Measurements from ENCODE around the gene PVR.
A peak's percentile ranks its signal among the peaks of the same experiment; 100 is the strongest.

The PVR gene

GRCh38 chr19:44635581-44636438, 7.9 kb upstream of the PVR start:
- H3K4me1 ChIP-seq (ENCODE audit: control insufficient read depth in 1 of 2, insufficient read depth in 1 of 2, low read depth in 1 of 2, low read length in 1 of 2), result peaks cover 19 to 24% of the 10 kb centered on the region in 2 experiments
- H3K27ac ChIP-seq, result peak overlapping the region; percentile 84
- H3K27me3 ChIP-seq, result peaks cover 5% of the 10 kb centered on the region
- H3K4me3 ChIP-seq (ENCODE audit: low read depth in 1 of 2, low read length in 1 of 2), result peak overlapping the region in 1 of 2 experiments; percentile 35
- no peak for TF ChIP-seq CTCF (IDR thresholded peaks at IDR 0.05)
- no peaks in the 10 kb centered on the region for H3K36me3 ChIP-seq
- H3K9me3 ChIP-seq, result no peaks in the 10 kb centered on the region

- H3K27ac ChIP-seq, result peak overlapping the region; percentile 84
Measured at GRCh38 chr19:44636439-44637389, 7.0 kb upstream of the PVR start.

GRCh38 chr19:44637390-44637764, 6.3 kb upstream of the PVR start:
- peaks cover 5% of the 10 kb centered on the region for H3K27me3 ChIP-seq
- H3K4me1 ChIP-seq (ENCODE audit: control insufficient read depth in 1 of 2, insufficient read depth in 1 of 2, low read depth in 1 of 2, low read length in 1 of 2), result peaks cover 19 to 24% of the 10 kb centered on the region in 2 experiments
- TF ChIP-seq CTCF (IDR thresholded peaks at IDR 0.05), result no peak
- H3K4me3 ChIP-seq (ENCODE audit: low read depth in 1 of 2, low read length in 1 of 2), result no peak overlapping the region
- no peaks in the 10 kb centered on the region for H3K36me3 ChIP-seq
- no peak overlapping the region for H3K27ac ChIP-seq
- no peaks in the 10 kb centered on the region for H3K9me3 ChIP-seq

More at GRCh38 chr19:44636439-44637389, 7.0 kb upstream of the PVR start:
- peak overlapping the region in 1 of 2 experiments; percentile 35 for H3K4me3 ChIP-seq (ENCODE audit: low read depth in 1 of 2, low read length in 1 of 2)
- H3K9me3 ChIP-seq, result no peaks in the 10 kb centered on the region
- H3K4me1 ChIP-seq (ENCODE audit: control insufficient read depth in 1 of 2, insufficient read depth in 1 of 2, low read depth in 1 of 2, low read length in 1 of 2), result peaks cover 19 to 24% of the 10 kb centered on the region in 2 experiments
- no peaks in the 10 kb centered on the region for H3K36me3 ChIP-seq
- no peak for TF ChIP-seq CTCF (IDR thresholded peaks at IDR 0.05)
- peaks cover 5% of the 10 kb centered on the region for H3K27me3 ChIP-seq

- Histone ChIP-seq H3K27me3 (no peaks in the 10 kb centered on the region), H3K27ac (no peak overlapping the region), H3K36me3 (no peaks in the 10 kb centered on the region), H3K9me3 (no peaks in the 10 kb centered on the region), H3K4me1 (ENCODE audit: control insufficient read depth in 1 of 2, insufficient read depth in 1 of 2, low read depth in 1 of 2, low read length in 1 of 2) (peaks cover 25 to 29% of the 10 kb centered on the region in 2 experiments), H3K4me3 (ENCODE audit: low read depth in 1 of 2, low read length in 1 of 2) (no peak overlapping the region)
- TF ChIP-seq CTCF (IDR thresholded peaks at IDR 0.05), result no peak
Measured at GRCh38 chr19:44640518-44640917, 3.2 kb upstream of the PVR start.

- no peak for TF ChIP-seq CTCF (IDR thresholded peaks at IDR 0.05)
- H3K4me3 ChIP-seq (ENCODE audit: low read depth in 1 of 2, low read length in 1 of 2), result no peak overlapping the region
- peaks cover 13 to 17% of the 10 kb centered on the region in 2 experiments for H3K4me1 ChIP-seq (ENCODE audit: control insufficient read depth in 1 of 2, insufficient read depth in 1 of 2, low read depth in 1 of 2, low read length in 1 of 2)
- H3K27ac ChIP-seq, result no peak overlapping the region
- no peaks in the 10 kb centered on the region for H3K27me3 ChIP-seq
- no peaks in the 10 kb centered on the region for H3K9me3 ChIP-seq
- no peaks in the 10 kb centered on the region for H3K36me3 ChIP-seq
Measured at GRCh38 chr19:44641501-44642265, 2.0 kb upstream of the PVR start.
